ENCODE data around the gene ZNF521. TPM values are rescaled to one million over a fixed set of nuclear protein-coding genes. Genes with fewer than 3 reads are reported as not detected.

The ZNF521 gene
- total and polyA plus RNA-seq, 2 of the 13 experiments (the other 11 are each of a cell fraction or from before 2014, with no cell fraction given), result 0.02 TPM; not detected in 1

DNA sequence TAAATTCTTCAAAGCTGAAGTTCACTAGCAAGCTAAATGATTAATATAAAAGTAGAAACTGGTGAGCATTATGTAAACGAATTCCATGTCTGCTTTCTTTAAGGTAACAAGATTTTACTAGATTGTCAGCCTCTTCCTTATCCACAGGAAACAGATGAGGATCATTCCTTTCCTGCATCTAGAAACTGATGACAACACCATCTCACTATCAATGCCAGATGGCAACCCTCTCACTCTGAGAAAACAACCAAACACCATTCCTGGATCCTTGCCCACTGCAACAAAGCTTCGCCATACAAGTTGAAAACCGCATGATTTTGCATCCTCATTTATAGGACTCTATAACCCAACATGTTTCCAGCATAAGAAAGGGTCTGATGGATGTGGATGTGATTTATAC is 122.9 kb downstream of the ZNF521 start:
- peaks cover 0 to 6% of the 10 kb centered on the region in 2 experiments; a peak in 2 of 5 replicates for H3K27me3 ChIP-seq (ENCODE audit: control insufficient read depth in 1 of 2, insufficient read depth in 2 of 2, low read length in 2 of 2)
- no peak overlapping the region for H3K4me3 ChIP-seq (replicated peaks in 1 of 3; ENCODE audit: insufficient read depth in 1 of 3, low read depth in 2 of 3, low read length in 3 of 3)
- no TSS peak for BruUV-seq (replicated peaks)
- H4K20me1 ChIP-seq (ENCODE audit: insufficient read depth, low read length), result no peaks in the 10 kb centered on the region
- no peaks in the 10 kb centered on the region for H3K79me2 ChIP-seq (ENCODE audit: insufficient read depth, low read length)
- intact Hi-C loops (cut with micrococcal nuclease; ENCODE audit: unreplicated experiment), result no loop called here
- H3K27ac ChIP-seq (ENCODE audit: extremely low read length, insufficient read depth, low read length), result no peak overlapping the region
- ATAC-seq (no peak), FAIRE-seq (no peak), DNase-seq (ENCODE audit: low spot score) (no peak)
- WGBS (ENCODE audit: low lambda C conversion rate), result 6% methylated on average over 3 of the region's 3 CpGs
- POLR2A ChIA-PET, result no interaction called here
- CTCF ChIA-PET (ENCODE audit: low intra/inter-chr PET ratio, low total read pairs), result no interaction called here
- TF ChIP-seq TBX2 (CRISPR knock-in tag; IDR thresholded peaks at IDR 0.05; ENCODE audit: borderline replicate concordance), result no peak
- TF ChIP-seq ZNF180 (CRISPR knock-in tag; IDR thresholded peaks at IDR 0.05; ENCODE audit: borderline replicate concordance, low read depth), result no peak
- no peak for TF ChIP-seq SRSF9 (IDR thresholded peaks at IDR 0.05; ENCODE audit: borderline replicate concordance, insufficient read depth, low read depth, low read length, poor library complexity, severe bottlenecking)
- H3K9me3 ChIP-seq (ENCODE audit: low read length), result no peaks in the 10 kb centered on the region
- in situ Hi-C loops (cut with HindIII; ENCODE audit: extremely low pct_ligation_motif_present, low pct_unique_long_range_greater_than_20kb), result no loop called here
- no peak overlapping the region for H2AFZ ChIP-seq (ENCODE audit: low read length)
- no peak overlapping the region for H3K4me2 ChIP-seq (ENCODE audit: low read depth, low read length)
- no peaks in the 10 kb centered on the region for H3K4me1 ChIP-seq (ENCODE audit: insufficient read depth, low read length)
- no peaks in the 10 kb centered on the region for H3K36me3 ChIP-seq (replicated peaks in 1 of 2; ENCODE audit: control insufficient read depth in 1 of 2, insufficient read depth in 2 of 2, low read length in 2 of 2)
- H3K9ac ChIP-seq (ENCODE audit: insufficient read depth, low read depth, low read length), result no peak overlapping the region

DNA sequence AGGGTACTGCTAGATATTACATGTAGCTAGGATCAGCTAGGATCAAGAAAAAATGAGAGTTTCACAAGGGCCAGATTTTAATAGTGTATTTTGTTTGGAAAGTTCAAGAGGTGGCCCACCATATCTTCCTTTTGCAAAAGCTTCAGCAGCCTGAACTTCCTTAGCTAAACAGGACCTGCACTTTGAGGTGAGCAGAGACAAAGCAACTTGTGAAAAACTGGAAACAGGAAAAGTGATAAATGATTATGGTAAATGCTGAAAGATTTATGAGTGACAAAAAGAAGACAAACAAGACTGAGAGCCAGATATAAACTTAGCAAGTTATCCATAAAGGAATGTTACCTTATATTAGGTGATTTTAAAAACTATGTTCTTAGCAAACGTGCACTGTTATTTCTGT is 123.6 kb downstream of the ZNF521 start:
- no peaks in the 10 kb centered on the region for H3K79me2 ChIP-seq (ENCODE audit: insufficient read depth, low read length)
- H3K4me1 ChIP-seq (ENCODE audit: insufficient read depth, low read length), result no peaks in the 10 kb centered on the region
- CTCF ChIA-PET (ENCODE audit: low intra/inter-chr PET ratio, low total read pairs), result no interaction called here
- FAIRE-seq, result no peak
- H3K9ac ChIP-seq (ENCODE audit: insufficient read depth, low read depth, low read length), result no peak overlapping the region
- intact Hi-C loops (cut with micrococcal nuclease; ENCODE audit: unreplicated experiment), result no loop called here
- POLR2A ChIA-PET, result no interaction called here
- in situ Hi-C loops (cut with HindIII; ENCODE audit: extremely low pct_ligation_motif_present, low pct_unique_long_range_greater_than_20kb), result no loop called here
- H3K27me3 ChIP-seq (ENCODE audit: control insufficient read depth in 1 of 2, insufficient read depth in 2 of 2, low read length in 2 of 2), result peaks cover 0 to 6% of the 10 kb centered on the region in 2 experiments; a peak in 2 of 5 replicates
- no peaks in the 10 kb centered on the region for H3K36me3 ChIP-seq (replicated peaks in 1 of 2; ENCODE audit: control insufficient read depth in 1 of 2, insufficient read depth in 2 of 2, low read length in 2 of 2)
- H3K4me3 ChIP-seq (replicated peaks in 1 of 3; ENCODE audit: insufficient read depth in 1 of 3, low read depth in 2 of 3, low read length in 3 of 3), result no peak overlapping the region
- BruUV-seq (replicated peaks), result no TSS peak
- no peak overlapping the region for H3K4me2 ChIP-seq (ENCODE audit: low read depth, low read length)
- H3K9me3 ChIP-seq (ENCODE audit: low read length), result no peaks in the 10 kb centered on the region
- WGBS (ENCODE audit: low lambda C conversion rate), result 7% methylated on average over 1 of the region's 1 CpG
- H2AFZ ChIP-seq (ENCODE audit: low read length), result no peak overlapping the region
- DNase-seq (ENCODE audit: low spot score), result no peak
- H4K20me1 ChIP-seq (ENCODE audit: insufficient read depth, low read length), result no peaks in the 10 kb centered on the region
- no peak for ATAC-seq
- H3K27ac ChIP-seq (ENCODE audit: extremely low read length, insufficient read depth, low read length), result no peak overlapping the region
- TF ChIP-seq MAFF (IDR thresholded peaks at IDR 0.05; ENCODE audit: low read depth, low read length) (no peak), ZNF777 (CRISPR knock-in tag; IDR thresholded peaks at IDR 0.05) (no peak), MXI1 (IDR thresholded peaks at IDR 0.05; ENCODE audit: borderline replicate concordance, low read depth, low read length) (no peak), ZNF484 (CRISPR knock-in tag; IDR thresholded peaks at IDR 0.05; ENCODE audit: borderline replicate concordance, low read depth) (no peak), ZNF749 (CRISPR knock-in tag; IDR thresholded peaks at IDR 0.05; ENCODE audit: borderline replicate concordance) (no peak), MEF2D (CRISPR knock-in tag; IDR thresholded peaks at IDR 0.05) (no peak), ZNF260 (CRISPR knock-in tag; IDR thresholded peaks at IDR 0.05; ENCODE audit: borderline replicate concordance, low read depth) (no peak), NBN (conservative IDR thresholded peaks at IDR 0.05) (no peak), MEIS1 (CRISPR knock-in tag; IDR thresholded peaks at IDR 0.05; ENCODE audit: borderline replicate concordance) (no peak), ZBTB7A (CRISPR knock-in tag; IDR thresholded peaks at IDR 0.05) (no peak), ISX (CRISPR knock-in tag; conservative IDR thresholded peaks at IDR 0.05) (no peak)
- TF ChIP-seq, protein P1, sequence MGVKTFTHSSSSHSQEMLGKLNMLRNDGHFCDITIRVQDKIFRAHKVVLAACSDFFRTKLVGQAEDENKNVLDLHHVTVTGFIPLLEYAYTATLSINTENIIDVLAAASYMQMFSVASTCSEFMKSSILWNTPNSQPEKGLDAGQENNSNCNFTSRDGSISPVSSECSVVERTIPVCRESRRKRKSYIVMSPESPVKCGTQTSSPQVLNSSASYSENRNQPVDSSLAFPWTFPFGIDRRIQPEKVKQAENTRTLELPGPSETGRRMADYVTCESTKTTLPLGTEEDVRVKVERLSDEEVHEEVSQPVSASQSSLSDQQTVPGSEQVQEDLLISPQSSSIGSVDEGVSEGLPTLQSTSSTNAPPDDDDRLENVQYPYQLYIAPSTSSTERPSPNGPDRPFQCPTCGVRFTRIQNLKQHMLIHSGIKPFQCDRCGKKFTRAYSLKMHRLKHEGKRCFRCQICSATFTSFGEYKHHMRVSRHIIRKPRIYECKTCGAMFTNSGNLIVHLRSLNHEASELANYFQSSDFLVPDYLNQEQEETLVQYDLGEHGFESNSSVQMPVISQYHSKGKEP (CRISPR knock-in tag; IDR thresholded peaks at IDR 0.05), result no peak
- TF ChIP-seq, protein P2, sequence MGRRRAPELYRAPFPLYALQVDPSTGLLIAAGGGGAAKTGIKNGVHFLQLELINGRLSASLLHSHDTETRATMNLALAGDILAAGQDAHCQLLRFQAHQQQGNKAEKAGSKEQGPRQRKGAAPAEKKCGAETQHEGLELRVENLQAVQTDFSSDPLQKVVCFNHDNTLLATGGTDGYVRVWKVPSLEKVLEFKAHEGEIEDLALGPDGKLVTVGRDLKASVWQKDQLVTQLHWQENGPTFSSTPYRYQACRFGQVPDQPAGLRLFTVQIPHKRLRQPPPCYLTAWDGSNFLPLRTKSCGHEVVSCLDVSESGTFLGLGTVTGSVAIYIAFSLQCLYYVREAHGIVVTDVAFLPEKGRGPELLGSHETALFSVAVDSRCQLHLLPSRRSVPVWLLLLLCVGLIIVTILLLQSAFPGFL (CRISPR knock-in tag; IDR thresholded peaks at IDR 0.05), result no peak
- TF ChIP-seq, protein P3, sequence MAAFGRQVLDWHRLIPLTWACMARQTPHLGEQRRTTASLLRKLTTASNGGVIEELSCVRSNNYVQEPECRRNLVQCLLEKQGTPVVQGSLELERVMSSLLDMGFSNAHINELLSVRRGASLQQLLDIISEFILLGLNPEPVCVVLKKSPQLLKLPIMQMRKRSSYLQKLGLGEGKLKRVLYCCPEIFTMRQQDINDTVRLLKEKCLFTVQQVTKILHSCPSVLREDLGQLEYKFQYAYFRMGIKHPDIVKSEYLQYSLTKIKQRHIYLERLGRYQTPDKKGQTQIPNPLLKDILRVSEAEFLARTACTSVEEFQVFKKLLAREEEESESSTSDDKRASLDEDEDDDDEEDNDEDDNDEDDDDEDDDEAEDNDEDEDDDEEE (CRISPR knock-in tag; IDR thresholded peaks at IDR 0.05), result no peak
